ENCODE data around the gene TMEM145. TPM values are rescaled to one million over a fixed set of nuclear protein-coding genes. Genes with fewer than 3 reads are reported as not detected.

TMEM145 gene
- total and polyA plus RNA-seq, 2 donors (not counting 1 experiment from before 2014, with no cell fraction given), result 0.05 to 0.83 TPM

- peaks cover 15% of the 10 kb centered on the region for H3K4me1 ChIP-seq (ENCODE audit: control insufficient read depth, extremely low read depth, insufficient read depth, low read length)
- H4K20me1 ChIP-seq (ENCODE audit: control insufficient read depth, extremely low read depth, insufficient read depth, low read length), result no peaks in the 10 kb centered on the region
Measured at GRCh38 chr19:42289556-42290041, 23.5 kb upstream of the TMEM145 start.

GRCh38 chr19:42290136-42290522 lies 23.0 kb upstream of the TMEM145 start:
- Histone ChIP-seq H3K27ac (ENCODE audit: insufficient read depth, low read length) (no peak overlapping the region), H3K9me3 (ENCODE audit: control insufficient read depth, insufficient read depth, low read depth, low read length) (no peaks in the 10 kb centered on the region), H4K20me1 (ENCODE audit: control insufficient read depth, extremely low read depth, insufficient read depth, low read length) (no peaks in the 10 kb centered on the region), H3K27me3 (ENCODE audit: control insufficient read depth, insufficient read depth, low read length) (no peaks in the 10 kb centered on the region), H3K4me2 (ENCODE audit: extremely low read depth, insufficient read depth, low read length) (no peak overlapping the region), H3K36me3 (ENCODE audit: control insufficient read depth, insufficient read depth, low read length) (peaks cover 56% of the 10 kb centered on the region), H2AFZ (ENCODE audit: low read length) (no peak overlapping the region), H3K9ac (ENCODE audit: insufficient read depth, low read length) (no peak overlapping the region), H3K4me3 (replicated peaks in 1 of 4; ENCODE audit: control extremely low read depth in 1 of 4, insufficient read depth in 1 of 4, low read depth in 3 of 4, low read length in 4 of 4) (no peak overlapping the region), H3K4me1 (ENCODE audit: control insufficient read depth, extremely low read depth, insufficient read depth, low read length) (peaks cover 12% of the 10 kb centered on the region), H3K79me2 (ENCODE audit: control insufficient read depth, insufficient read depth, low read length) (peaks cover 15% of the 10 kb centered on the region)
- DNase-seq (ENCODE audit: low read depth in 2 of 2), result no peak
- TF ChIP-seq EZH2 (IDR thresholded peaks at IDR 0.05; ENCODE audit: low read length, missing control alignments), result no peak
- TF ChIP-seq CTCF (conservative IDR thresholded peaks at IDR 0.05 in 1 of 2, IDR thresholded peaks at IDR 0.05 in 1 of 2; ENCODE audit: low read depth in 1 of 2, low read length in 2 of 2), result no peak

More at GRCh38 chr19:42289556-42290041, 23.5 kb upstream of the TMEM145 start:
- Histone ChIP-seq H2AFZ (ENCODE audit: low read length) (no peak overlapping the region), H3K9me3 (ENCODE audit: control insufficient read depth, insufficient read depth, low read depth, low read length) (no peaks in the 10 kb centered on the region), H3K27me3 (ENCODE audit: control insufficient read depth, insufficient read depth, low read length) (no peaks in the 10 kb centered on the region), H3K4me3 (replicated peaks in 1 of 4; ENCODE audit: control extremely low read depth in 1 of 4, insufficient read depth in 1 of 4, low read depth in 3 of 4, low read length in 4 of 4) (no peak overlapping the region), H3K9ac (ENCODE audit: insufficient read depth, low read length) (no peak overlapping the region), H3K27ac (ENCODE audit: insufficient read depth, low read length) (no peak overlapping the region), H3K36me3 (ENCODE audit: control insufficient read depth, insufficient read depth, low read length) (peaks cover 56% of the 10 kb centered on the region), H3K4me2 (ENCODE audit: extremely low read depth, insufficient read depth, low read length) (no peak overlapping the region), H3K79me2 (ENCODE audit: control insufficient read depth, insufficient read depth, low read length) (peaks cover 21% of the 10 kb centered on the region)
- no peak for DNase-seq (ENCODE audit: low read depth in 2 of 2)
- TF ChIP-seq CTCF (conservative IDR thresholded peaks at IDR 0.05 in 1 of 2, IDR thresholded peaks at IDR 0.05 in 1 of 2; ENCODE audit: low read depth in 1 of 2, low read length in 2 of 2), result no peak
- no peak for TF ChIP-seq EZH2 (IDR thresholded peaks at IDR 0.05; ENCODE audit: low read length, missing control alignments)

- no peaks in the 10 kb centered on the region for H3K9me3 ChIP-seq (ENCODE audit: control insufficient read depth, insufficient read depth, low read depth, low read length)
- H3K4me2 ChIP-seq (ENCODE audit: extremely low read depth, insufficient read depth, low read length), result no peak overlapping the region
- DNase-seq (ENCODE audit: low read depth in 2 of 2), result no peak
- no peaks in the 10 kb centered on the region for H3K27me3 ChIP-seq (ENCODE audit: control insufficient read depth, insufficient read depth, low read length)
- H3K4me1 ChIP-seq (ENCODE audit: control insufficient read depth, extremely low read depth, insufficient read depth, low read length), result peaks cover 6% of the 10 kb centered on the region
- TF ChIP-seq CTCF (conservative IDR thresholded peaks at IDR 0.05 in 1 of 2, IDR thresholded peaks at IDR 0.05 in 1 of 2; ENCODE audit: low read depth in 1 of 2, low read length in 2 of 2) (peak; percentile 38 to 42), EZH2 (IDR thresholded peaks at IDR 0.05; ENCODE audit: low read length, missing control alignments) (no peak)
- peaks cover 9% of the 10 kb centered on the region for H3K79me2 ChIP-seq (ENCODE audit: control insufficient read depth, insufficient read depth, low read length)
- no peak overlapping the region for H3K27ac ChIP-seq (ENCODE audit: insufficient read depth, low read length)
- no peak overlapping the region for H2AFZ ChIP-seq (ENCODE audit: low read length)
- no peak overlapping the region for H3K9ac ChIP-seq (ENCODE audit: insufficient read depth, low read length)
- no peak overlapping the region for H3K4me3 ChIP-seq (replicated peaks in 1 of 4; ENCODE audit: control extremely low read depth in 1 of 4, insufficient read depth in 1 of 4, low read depth in 3 of 4, low read length in 4 of 4)
- no peaks in the 10 kb centered on the region for H4K20me1 ChIP-seq (ENCODE audit: control insufficient read depth, extremely low read depth, insufficient read depth, low read length)
- H3K36me3 ChIP-seq (ENCODE audit: control insufficient read depth, insufficient read depth, low read length), result peaks cover 58% of the 10 kb centered on the region
Measured at GRCh38 chr19:42290523-42291434, 22.3 kb upstream of the TMEM145 start.

All from fibroblast of lung (primary cell).